Skin epidermis (tissue), 12 donors: ENCODE data around the gene PRMT5.
A peak's percentile ranks its signal among the peaks of the same experiment; 100 is the strongest.

Experiments
- H3K27ac ChIP-seq, 21 experiments: fragments of 200-600 bp; sonication (generic) in 11 of 21; one replicate each; pipeline ENCODE4 v1.5.0; 2020; ENCODE audit warnings: mild to moderate bottlenecking in 3 of 21, inconsistent platforms in 2 of 21, moderate library complexity in 2 of 21
- H3K4me3 ChIP-seq, 7 experiments: fragments of 200-600 bp; sonication (generic) in 2 of 7; one replicate each; pipeline ENCODE4 v1.5.0; 2020; ENCODE audit warnings: inconsistent platforms in 2 of 7, mild to moderate bottlenecking in 2 of 7, moderate library complexity in 1 of 7

PRMT5 gene

GRCh38 chr14:22901799-22902198 is 27.4 kb downstream of the PRMT5 start:
- no peak overlapping the region for H3K4me3 ChIP-seq
- H3K27ac ChIP-seq: no peak overlapping the region

DNA sequence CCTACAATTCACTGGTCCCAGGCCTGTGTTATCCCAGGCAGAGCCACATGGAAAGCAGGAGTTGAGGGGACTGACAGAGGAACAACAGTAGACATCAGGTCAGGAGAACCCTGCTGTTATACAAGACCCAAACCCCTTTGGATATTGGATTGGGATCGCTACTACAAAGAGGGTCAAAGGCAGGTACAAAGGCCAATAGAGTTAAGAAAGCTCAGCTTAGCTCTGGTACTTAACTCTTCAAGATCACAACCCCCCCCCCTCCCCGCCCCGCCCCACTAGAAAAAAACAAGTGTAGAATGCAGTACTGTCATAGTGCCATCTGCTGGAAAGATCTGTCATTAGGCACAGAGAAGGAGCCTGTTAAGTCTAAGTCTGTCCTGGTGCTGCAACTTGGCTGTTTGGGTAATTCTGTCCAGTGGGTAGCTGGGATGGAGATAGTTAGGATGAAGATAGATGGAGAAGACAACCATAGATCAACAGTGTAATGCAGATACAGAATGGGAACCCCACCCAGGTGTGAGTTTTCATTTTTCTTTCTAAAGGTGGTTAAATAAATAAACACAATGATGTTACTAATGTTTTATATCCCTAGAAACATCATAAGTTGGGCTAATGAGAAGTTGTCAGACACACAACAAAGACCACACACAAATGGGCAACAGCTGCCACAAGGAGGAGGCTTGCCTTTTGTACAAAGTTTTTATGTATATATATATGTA is 28.9 kb downstream of the PRMT5 start:
- no peak overlapping the region for H3K4me3 ChIP-seq
- H3K27ac ChIP-seq: peak overlapping the region in 1 of 21 experiments; percentile 40

GRCh38 chr14:22898302-22899090 is 30.7 kb downstream of the PRMT5 start:
- H3K4me3 ChIP-seq: no peak overlapping the region
- H3K27ac ChIP-seq: peak overlapping the region in 1 of 21 experiments; percentile 13

DNA sequence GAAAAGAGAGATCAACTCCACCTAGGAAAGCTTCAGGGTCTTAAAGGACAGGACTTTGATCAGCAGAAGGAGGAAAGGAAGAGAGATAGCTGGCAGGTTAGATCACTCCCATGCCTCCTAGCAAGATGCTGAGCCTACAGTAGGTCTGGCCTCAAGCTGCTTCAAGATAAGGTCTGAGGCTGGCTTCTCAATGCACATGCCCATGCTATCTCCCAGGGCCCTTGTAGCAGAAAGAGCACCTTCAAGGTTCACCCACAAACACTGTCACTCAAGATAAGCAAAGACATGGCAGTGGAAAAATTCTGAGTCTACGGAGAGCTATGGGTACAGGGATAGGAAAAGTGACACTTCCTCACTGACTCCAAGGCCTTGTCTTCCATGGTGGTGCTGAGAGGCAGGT is 31.8 kb downstream of the PRMT5 start:
- no peak overlapping the region for H3K27ac ChIP-seq
- H3K4me3 ChIP-seq: no peak overlapping the region

GRCh38 chr14:22896760-22897159 is 32.4 kb downstream of the PRMT5 start:
- no peak overlapping the region for H3K27ac ChIP-seq
- H3K4me3 ChIP-seq: no peak overlapping the region

- Histone ChIP-seq H3K4me3 (no peak overlapping the region), H3K27ac (no peak overlapping the region)
Measured at GRCh38 chr14:22896356-22896755, 32.8 kb downstream of the PRMT5 start.

- Histone ChIP-seq H3K4me3 (no peak overlapping the region), H3K27ac (no peak overlapping the region)
Measured at GRCh38 chr14:22895402-22895801, 33.8 kb downstream of the PRMT5 start.

DNA sequence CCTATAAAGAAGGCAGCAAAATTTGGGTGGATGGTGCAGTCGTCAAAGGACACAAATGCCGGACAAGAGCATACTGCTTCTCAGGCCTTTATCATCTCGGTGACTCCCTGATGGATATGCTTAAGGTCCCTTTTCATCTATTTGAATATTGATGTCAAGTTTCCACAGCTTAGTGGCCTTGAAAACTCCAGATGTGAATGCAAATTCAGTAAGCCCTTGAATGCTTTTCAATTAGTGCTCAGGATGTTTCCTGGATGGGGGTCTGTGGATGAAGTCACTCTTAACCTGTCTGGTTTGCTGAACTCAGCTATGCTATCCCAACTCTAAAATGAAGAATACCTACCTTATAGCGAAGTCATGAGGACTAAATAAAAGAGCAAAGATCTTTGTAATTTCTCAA is 35.5 kb downstream of the PRMT5 start:
- Histone ChIP-seq H3K27ac (no peak overlapping the region), H3K4me3 (no peak overlapping the region)

GRCh38 chr14:22892488-22892887 is 36.7 kb downstream of the PRMT5 start:
- Histone ChIP-seq H3K4me3 (no peak overlapping the region), H3K27ac (no peak overlapping the region)

- Histone ChIP-seq H3K4me3 (no peak overlapping the region), H3K27ac (no peak overlapping the region)
Measured at GRCh38 chr14:22890416-22890815, 38.8 kb downstream of the PRMT5 start.

DNA sequence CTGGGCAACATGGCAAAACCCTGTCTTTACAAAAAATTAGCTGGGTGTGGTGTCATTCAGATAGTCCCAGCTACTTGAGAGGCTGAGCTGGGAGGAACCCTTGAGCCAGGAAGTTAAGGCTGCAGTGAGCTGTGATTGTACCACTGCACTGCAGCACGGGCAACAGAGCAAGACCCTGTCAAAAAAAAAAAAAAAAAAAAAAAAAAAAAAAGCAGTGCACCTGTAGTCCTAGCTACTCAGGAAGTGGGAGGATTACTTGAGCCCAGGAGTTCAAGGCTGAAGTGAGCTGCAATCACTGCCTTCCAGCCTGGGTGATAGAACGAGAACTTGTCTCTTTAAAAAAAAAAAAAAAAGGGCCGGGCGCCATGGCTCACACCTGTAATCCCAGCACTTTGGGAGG is 40.5 kb downstream of the PRMT5 start:
- Histone ChIP-seq H3K27ac (peak overlapping the region in 3 of 21 experiments; percentile 39 to 87 (median 66)), H3K4me3 (no peak overlapping the region)

DNA sequence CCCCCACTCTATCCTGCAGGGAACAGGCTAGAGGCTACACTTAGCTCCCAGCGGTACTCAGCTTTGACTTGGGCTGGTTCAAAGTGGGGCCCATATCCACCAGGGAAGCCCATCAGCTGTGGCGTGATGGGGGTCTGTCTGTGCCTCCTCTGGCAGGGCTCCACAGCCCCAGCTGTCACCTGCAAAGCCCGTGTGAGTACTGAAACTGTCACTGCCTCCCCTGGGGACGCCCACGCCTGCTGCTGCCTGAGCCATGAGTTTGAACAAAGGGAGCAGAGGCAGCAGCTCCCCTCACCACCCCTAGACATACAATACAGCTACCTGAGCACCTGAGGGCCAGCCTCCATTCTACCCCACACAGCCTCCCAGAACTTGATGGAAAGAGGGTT is 41.2 kb downstream of the PRMT5 start:
- Histone ChIP-seq H3K4me3 (peak overlapping the region in 3 of 7 experiments; percentile 37 to 55 (median 38)), H3K27ac (peak overlapping the region in 11 of 21 experiments; percentile 8 to 87 (median 70))

DNA sequence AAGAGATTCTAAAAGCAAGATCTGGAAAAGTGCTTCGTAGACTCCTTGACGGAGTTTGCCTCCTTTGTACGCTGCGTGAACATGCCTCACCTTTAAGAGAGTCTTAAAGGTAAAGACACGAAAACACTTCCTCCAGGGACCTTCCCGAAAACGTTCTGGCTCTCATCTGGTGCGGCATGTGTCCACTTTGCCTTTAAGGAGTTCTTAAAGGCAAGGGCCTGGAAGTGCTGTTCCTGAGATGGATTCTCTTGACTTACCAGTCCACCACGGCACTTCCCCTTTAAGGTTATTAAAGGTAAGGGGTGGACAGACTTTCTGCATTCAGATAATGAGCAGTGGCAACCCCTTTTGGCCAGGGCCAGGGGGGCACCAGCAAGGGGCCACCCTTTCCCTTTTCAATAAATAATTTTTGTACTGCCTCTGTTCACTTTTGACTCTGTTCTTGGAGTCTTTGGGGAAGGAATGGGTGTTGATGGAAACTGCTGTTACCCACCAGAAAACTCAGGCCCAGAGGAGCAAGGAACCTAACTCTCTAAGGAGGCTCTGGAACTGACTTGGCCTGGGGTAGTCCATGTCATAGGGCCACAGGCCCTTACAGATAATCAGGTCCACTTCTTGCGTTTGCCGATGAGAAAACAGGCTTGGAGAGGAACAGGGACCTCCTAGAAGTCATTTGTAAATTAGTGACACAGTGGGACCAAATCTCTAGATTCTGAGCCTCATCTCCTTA is 41.8 kb downstream of the PRMT5 start:
- Histone ChIP-seq H3K4me3 (peak overlapping the region; percentile 22 to 55 (median 38)), H3K27ac (peak overlapping the region in 19 of 21 experiments; percentile 33 to 87 (median 66))

GRCh38 chr14:22886500-22887259 is 42.5 kb downstream of the PRMT5 start:
- Histone ChIP-seq H3K27ac (peak overlapping the region in 19 of 21 experiments; percentile 33 to 87 (median 66)), H3K4me3 (peak overlapping the region; percentile 22 to 55 (median 38))

GRCh38 chr14:22885975-22886374 is 43.2 kb downstream of the PRMT5 start:
- peak overlapping the region in 5 of 21 experiments; percentile 61 to 84 (median 72) for H3K27ac ChIP-seq
- H3K4me3 ChIP-seq: peak overlapping the region in 2 of 7 experiments; percentile 37 to 50

- Histone ChIP-seq H3K27ac (no peak overlapping the region), H3K4me3 (no peak overlapping the region)
Measured at GRCh38 chr14:22884738-22885523, 44.2 kb downstream of the PRMT5 start.

DNA sequence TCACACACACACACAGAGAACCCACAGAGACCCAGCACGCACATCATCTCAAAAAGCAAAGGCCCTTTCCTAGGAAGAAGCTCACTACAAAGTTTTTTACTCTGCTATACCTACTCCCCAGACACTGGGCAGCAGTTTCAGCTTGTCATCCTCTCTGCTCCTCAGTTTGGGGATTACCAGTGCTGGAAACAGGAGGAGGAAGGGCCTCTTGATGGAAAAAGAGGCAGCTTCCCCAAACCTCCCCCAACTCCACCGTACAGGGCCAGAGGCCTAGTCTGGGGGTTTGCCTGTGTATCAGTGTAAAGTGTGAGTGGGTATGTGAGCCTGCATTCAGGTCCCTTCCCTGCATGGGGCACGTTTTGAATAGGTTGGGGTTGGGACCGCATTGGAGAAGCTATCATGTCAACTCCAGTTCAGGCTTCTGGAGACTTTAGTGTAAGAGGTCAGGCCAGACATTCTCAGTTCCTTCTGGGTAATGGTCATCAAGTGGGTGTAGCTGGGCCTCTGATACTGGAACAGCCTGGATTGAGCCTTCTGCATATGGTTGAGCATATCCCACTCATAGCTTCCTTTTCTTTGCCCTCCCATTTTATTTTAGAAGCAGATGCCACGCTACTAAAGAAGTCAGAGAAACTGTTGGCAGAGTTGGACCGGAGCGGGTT is 45.0 kb downstream of the PRMT5 start:
- Histone ChIP-seq H3K4me3 (no peak overlapping the region), H3K27ac (no peak overlapping the region)
